Measurements from ENCODE around the gene LDLRAD3.

DNA sequence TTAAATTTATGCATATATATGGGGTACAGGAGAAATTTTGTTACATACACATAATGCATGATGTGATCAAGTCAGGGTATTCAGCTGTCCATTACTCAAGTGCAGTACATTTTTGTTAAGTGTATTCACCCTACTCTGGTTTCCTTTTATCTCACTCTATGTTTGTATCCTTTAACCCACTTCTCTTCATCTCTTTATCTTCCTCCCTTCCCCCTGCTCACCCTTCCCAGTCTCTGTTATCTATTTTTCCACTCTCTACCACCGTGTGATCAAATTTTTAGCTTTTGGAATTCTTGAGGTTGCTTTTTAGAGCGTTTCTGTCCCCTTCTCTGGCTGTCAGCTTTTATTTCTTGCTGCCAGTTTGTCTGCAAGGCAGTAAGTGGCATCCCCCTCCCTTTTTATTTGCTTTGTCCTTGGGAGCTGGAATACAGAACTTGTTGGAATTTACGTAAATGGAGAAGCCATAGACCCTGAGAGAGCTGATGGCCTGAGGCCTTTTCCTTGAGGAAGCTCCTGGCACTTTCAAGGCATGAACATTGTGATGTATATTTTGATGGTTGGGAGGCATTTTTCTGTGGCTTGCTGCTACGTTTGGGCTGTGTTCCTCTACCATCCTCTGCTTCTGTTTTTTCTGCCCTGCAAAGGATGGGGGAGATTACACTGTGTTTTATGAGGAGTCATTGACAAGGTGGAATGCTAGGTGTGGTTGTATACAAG lies 148.6 kb downstream of the LDLRAD3 start:
- TF ChIP-seq, protein P1, sequence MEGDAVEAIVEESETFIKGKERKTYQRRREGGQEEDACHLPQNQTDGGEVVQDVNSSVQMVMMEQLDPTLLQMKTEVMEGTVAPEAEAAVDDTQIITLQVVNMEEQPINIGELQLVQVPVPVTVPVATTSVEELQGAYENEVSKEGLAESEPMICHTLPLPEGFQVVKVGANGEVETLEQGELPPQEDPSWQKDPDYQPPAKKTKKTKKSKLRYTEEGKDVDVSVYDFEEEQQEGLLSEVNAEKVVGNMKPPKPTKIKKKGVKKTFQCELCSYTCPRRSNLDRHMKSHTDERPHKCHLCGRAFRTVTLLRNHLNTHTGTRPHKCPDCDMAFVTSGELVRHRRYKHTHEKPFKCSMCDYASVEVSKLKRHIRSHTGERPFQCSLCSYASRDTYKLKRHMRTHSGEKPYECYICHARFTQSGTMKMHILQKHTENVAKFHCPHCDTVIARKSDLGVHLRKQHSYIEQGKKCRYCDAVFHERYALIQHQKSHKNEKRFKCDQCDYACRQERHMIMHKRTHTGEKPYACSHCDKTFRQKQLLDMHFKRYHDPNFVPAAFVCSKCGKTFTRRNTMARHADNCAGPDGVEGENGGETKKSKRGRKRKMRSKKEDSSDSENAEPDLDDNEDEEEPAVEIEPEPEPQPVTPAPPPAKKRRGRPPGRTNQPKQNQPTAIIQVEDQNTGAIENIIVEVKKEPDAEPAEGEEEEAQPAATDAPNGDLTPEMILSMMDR (IDR thresholded peaks at IDR 0.05 in 8 of 11, conservative IDR thresholded peaks at IDR 0.05 in 3 of 11) = no peak
- TF ChIP-seq POLR2AphosphoS5 (IDR thresholded peaks at IDR 0.05) = no peak

Data from spleen (tissue), 7 donors.